ENCODE results near the gene NUTM1. TPM values are rescaled to one million over a fixed set of nuclear protein-coding genes. Genes with fewer than 3 reads are reported as not detected.

The NUTM1 gene
- total and polyA plus RNA-seq, 2 of the 13 experiments (the other 11 are each of a cell fraction or from before 2014, with no cell fraction given) = not detected

- TF ChIP-seq ZNF232 (CRISPR knock-in tag; IDR thresholded peaks at IDR 0.05; ENCODE audit: borderline replicate concordance) (no peak), MXI1 (IDR thresholded peaks at IDR 0.05; ENCODE audit: borderline replicate concordance, low read depth, low read length) (peak; percentile 25; the same call in 1 of the 3 replicates), BRD4 (CRISPR knock-in tag; IDR thresholded peaks at IDR 0.05) (no peak), RAD51 (IDR thresholded peaks at IDR 0.05; ENCODE audit: borderline replicate concordance) (peak; percentile 70), CREM (IDR thresholded peaks at IDR 0.05) (0 out of 2 replicates have a peak, but pooled peaks have one; percentile 7), CREM (CRISPR knock-in tag; IDR thresholded peaks at IDR 0.05) (no peak), ADNP (CRISPR knock-in tag; IDR thresholded peaks at IDR 0.05) (no peak), NR2F6 (IDR thresholded peaks at IDR 0.05) (0 out of 2 replicates have a peak, but pooled peaks have one; percentile 3), NR2F6 (CRISPR knock-in tag; IDR thresholded peaks at IDR 0.05) (no peak), TFE3 (CRISPR knock-in tag; IDR thresholded peaks at IDR 0.05) (peak; percentile 61; the same call in 1 of the 2 replicates), ZNF280D (CRISPR knock-in tag; IDR thresholded peaks at IDR 0.05) (no peak), ZNF776 (CRISPR knock-in tag; IDR thresholded peaks at IDR 0.05) (no peak), U2AF2 (IDR thresholded peaks at IDR 0.05; ENCODE audit: low read depth, low read length) (no peak), GMEB2 (CRISPR knock-in tag; IDR thresholded peaks at IDR 0.05; ENCODE audit: low read depth) (no peak), TCF7L2 (IDR thresholded peaks at IDR 0.05; ENCODE audit: low read depth, low read length) (no peak), AGO2 (optimal IDR thresholded peaks at IDR 0.05; ENCODE audit: low read depth, low read length) (no peak), MEF2D (CRISPR knock-in tag; IDR thresholded peaks at IDR 0.05) (0 out of 2 replicates have a peak, but pooled peaks have one; percentile 10), KLF13 (CRISPR knock-in tag; IDR thresholded peaks at IDR 0.05) (no peak), NFYB (CRISPR knock-in tag; IDR thresholded peaks at IDR 0.05) (0 out of 2 replicates have a peak, but pooled peaks have one; percentile 16), GATA4 (IDR thresholded peaks at IDR 0.05; ENCODE audit: borderline replicate concordance, low read depth) (peak; percentile 52; the same call in 1 of the 2 replicates), TARDBP (CRISPR knock-in tag; IDR thresholded peaks at IDR 0.05) (0 out of 2 replicates have a peak, but pooled peaks have one; percentile 15), POLR2A (IDR thresholded peaks at IDR 0.05; ENCODE audit: insufficient read depth in 1 of 2, low read depth in 2 of 2, low read length in 2 of 2) (peak; percentile 62 to 72; a peak in 3 of 4 replicates), NR2C2 (CRISPR knock-in tag; IDR thresholded peaks at IDR 0.05; ENCODE audit: borderline replicate concordance) (0 out of 2 replicates have a peak, but pooled peaks have one; percentile 2), ASH2L (IDR thresholded peaks at IDR 0.05; ENCODE audit: insufficient read length, low read depth, low read length) (peak; percentile 14), SOX13 (IDR thresholded peaks at IDR 0.05) (no peak), SOX13 (CRISPR knock-in tag; conservative IDR thresholded peaks at IDR 0.05 in 1 of 2, IDR thresholded peaks at IDR 0.05 in 1 of 2) (peak in 1 of 2 experiments; percentile 59; a peak in 1 of 4 replicates)
Observed at GRCh38 chr15:34318277-34319079, 24.6 kb upstream of the NUTM1 start (continued).
